Germinal center (tissue), 1 donor: ENCODE measurements around the gene MEGF10.

Experiments
- DNase-seq: peaks from one replicate; pipeline ENCODE4 v3.0.0; 2012; ENCODE audit warnings: mixed read lengths, low spot score

Gene MEGF10

GRCh38 chr5:127411381-127411780 lies 120.8 kb downstream of the MEGF10 start:
- no peak for DNase-seq

DNA sequence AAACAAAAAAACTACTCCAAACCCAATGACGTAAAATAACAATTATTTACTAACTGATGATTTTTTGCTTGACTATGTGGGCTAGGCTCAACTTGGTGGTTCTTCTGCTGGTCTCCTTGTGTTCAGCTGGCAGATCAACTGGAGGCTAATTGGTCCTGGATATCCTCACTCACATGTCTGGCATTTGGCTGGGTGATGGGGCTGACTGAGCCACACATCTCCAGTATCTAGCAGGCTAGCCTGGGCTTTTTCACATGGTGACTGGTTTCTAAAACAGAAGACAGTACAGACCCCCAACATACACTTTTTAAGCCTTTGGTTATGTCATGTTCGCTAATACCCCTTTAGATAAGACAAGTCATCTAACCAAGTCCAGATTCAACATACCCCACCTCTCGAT lies 122.1 kb downstream of the MEGF10 start:
- no peak for DNase-seq

DNA sequence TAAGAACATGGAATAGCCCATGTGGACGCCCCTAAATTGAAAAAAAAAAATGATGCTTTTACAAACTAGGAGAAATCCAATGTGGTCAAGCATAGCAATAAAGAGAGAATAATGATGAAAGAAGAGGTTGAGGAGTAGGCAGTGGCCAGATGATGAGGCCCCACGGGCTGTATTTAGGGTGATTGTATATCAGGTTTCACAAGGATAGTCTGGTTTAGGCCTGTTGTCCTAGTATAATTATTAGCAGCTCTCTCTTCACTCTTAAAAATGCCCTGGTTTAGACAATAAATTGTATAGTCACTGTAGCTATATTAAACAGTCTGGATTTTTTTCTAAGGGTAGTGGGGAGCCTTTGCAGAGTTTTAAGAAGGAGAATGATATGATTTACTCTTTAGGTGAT lies 124.4 kb downstream of the MEGF10 start:
- DNase-seq = no peak

DNA sequence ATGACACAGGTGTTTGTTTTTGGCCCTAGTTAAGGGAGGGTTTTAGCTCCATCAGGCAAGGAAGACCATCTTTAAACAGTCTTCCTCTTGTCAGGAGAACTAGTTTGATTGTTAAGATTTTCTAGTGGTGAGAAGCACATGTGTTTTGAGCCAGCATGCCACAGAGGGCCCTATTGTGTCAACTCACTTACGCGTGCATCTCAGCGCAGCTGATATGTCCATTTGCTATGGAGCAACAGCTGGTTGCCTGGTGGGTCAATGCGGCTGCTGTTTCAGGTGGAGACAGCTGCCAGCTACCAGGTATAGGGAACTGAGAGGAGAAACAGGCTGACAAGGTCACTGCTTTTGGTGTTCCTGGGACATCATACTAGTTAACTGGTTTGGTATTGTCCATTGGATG lies 126.3 kb downstream of the MEGF10 start:
- no peak for DNase-seq

DNA sequence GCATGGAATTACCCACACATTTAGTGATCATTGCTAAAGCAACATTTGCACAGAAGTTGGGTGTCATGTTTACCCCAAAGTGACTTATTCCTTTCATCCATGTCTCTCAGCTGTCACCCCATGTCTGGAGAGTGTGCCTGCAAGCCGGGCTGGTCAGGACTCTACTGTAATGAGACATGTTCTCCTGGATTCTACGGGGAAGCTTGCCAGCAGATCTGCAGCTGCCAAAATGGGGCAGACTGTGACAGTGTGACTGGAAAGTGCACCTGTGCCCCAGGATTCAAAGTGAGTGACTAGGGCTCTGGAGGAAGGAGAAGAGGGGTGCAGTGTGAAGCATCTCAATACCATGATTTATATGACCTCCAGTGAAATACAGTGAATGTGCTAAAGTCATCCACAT lies 126.9 kb downstream of the MEGF10 start:
- no peak for DNase-seq

- DNase-seq = no peak
These were observed 127.8 kb downstream of the MEGF10 start for GRCh38 chr5:127418367-127418766.

- no peak for DNase-seq
These were observed 128.5 kb downstream of the MEGF10 start for GRCh38 chr5:127418974-127419682.

DNA sequence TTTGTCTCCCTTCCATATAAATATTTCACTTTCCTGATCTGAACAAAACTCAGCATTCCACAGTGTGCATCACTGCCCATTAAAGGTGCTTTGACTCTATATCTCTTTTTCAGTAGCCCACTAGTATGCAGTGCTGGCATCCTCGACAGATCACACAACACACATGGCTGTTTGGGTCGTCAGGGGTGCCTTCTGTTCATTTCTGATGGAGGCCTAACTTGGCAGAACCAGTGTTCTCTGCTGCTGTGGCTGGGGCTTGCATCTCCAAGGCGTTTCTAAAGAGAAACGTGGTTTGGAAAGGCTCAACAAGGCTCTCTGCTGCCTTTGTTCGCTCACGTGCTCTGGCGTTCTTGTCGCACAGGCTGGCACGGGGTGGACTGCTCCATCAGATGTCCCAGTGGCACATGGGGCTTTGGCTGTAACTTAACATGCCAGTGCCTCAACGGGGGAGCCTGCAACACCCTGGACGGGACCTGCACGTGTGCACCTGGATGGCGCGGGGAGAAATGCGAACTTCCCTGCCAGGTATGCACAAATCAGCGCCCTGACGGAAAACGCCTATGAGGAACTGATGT lies 129.2 kb downstream of the MEGF10 start:
- DNase-seq = no peak

- DNase-seq = no peak
These were observed 130.2 kb downstream of the MEGF10 start for GRCh38 chr5:127420758-127421157.

DNA sequence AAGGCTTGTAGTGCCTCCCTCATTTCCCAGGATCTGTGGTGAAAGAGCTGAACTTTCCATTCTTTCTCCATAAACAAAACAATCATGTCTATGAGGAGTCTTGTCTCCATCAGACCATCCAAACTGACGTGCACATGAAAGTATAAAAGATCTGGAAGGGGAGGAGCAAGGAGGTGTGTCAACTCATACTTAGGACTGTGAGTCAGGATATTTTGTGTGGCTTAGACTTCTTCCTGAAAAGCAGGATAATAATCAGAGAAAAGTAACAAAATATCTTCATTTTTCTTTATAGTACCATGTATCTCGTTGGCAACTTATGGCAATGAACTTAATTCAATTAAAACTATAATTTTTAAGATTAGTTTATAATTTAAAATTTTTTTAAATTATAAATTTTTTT lies 130.9 kb downstream of the MEGF10 start:
- no peak for DNase-seq

- DNase-seq = no peak
These were observed 132.7 kb downstream of the MEGF10 start for GRCh38 chr5:127423173-127423798.

GRCh38 chr5:127425037-127425436 lies 134.4 kb downstream of the MEGF10 start:
- no peak for DNase-seq

- no peak for DNase-seq
These were observed 135.3 kb downstream of the MEGF10 start for GRCh38 chr5:127425868-127426267.

DNA sequence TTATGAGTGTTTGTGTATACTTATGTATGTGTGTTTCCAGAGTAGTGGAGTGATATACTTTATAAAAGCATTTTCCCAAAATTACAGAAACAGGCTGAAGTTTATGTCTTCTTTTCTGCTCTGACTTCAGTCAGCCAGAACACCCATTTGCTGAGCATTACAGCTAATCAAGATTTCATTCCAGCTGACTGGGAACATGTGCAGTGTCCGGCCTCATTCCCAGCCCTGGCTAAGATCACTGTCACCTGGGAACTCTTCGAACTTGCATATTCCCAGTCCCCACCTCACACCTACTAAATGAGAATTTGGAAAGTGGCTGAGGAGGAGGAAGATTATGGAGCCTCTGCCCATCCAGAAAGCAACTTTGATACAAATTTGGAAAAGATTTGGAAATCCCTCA lies 136.1 kb downstream of the MEGF10 start:
- DNase-seq = no peak

DNA sequence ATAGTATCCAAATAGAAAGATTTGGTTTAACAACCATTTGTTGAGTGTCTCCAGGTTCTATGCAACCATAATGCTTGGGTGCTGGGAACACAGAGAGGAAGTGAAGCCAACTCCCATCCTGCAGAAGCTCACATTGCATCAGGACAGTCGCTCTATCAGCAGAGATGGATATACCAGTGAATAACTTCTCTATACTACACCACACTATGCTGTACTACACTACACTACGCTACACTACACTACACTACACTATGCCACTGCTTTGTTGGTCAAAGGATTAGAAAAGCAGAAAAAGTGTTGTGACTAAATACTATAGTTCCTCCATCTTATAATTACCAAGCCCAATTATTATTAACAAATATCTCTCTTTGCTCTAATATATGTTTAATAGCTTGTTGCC lies 137.7 kb downstream of the MEGF10 start:
- no peak for DNase-seq

DNA sequence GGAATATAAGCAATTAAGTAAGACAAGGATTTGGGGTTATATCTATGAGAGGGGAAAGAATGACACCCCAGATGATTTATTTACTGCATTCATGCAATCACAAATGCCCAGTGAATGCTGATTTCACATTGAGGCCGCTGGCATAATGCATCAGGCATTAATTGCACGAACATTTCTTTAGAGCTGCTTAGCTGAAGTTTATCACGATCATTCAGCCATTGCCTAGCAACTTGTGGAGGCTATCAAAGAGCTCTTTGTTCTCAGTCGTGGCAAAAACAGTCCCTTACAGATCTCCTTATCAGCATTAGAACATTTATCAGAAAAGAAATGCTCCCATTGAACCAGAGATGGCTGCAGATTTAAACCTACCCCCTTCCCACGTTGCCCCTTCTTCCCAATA lies 138.2 kb downstream of the MEGF10 start:
- no peak for DNase-seq

DNA sequence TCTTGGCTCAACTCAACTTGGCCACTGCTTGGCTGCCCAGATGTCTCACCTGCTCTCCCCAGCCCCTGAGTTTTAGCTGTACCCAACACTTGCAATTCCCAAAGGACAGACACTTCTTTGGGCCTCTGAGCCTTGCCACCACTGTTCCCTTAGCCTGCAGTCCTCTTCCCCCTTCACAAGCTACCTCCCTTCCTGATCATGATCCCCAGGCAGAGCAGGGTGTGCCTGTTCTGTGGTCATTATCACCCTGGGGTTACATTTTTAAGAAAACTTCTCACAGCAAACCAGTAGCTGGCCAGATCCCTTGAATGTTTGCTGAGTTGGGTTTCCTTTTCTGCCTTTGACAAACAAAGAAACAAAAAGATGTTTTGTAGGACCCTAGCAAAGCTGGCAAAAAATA lies 139.3 kb downstream of the MEGF10 start:
- DNase-seq = no peak

DNA sequence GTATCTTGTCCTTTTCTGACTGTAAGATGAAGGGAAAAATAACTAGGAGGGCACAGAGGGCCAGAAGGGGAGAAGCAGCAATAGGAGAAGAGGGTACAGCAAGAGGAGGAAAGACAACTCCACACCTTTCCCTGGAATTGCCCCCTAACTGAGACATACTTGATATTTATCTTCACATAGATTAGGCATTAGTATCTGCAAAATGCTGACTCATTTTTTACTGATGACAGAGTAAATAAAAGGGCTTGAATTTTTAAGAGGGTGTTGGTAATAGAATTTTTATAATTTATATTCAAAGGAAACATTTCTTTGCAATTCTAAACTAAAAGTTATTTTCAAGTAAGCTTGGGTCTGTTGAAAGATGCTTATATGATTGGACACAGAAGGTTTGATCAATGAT lies 140.0 kb downstream of the MEGF10 start:
- no peak for DNase-seq

DNA sequence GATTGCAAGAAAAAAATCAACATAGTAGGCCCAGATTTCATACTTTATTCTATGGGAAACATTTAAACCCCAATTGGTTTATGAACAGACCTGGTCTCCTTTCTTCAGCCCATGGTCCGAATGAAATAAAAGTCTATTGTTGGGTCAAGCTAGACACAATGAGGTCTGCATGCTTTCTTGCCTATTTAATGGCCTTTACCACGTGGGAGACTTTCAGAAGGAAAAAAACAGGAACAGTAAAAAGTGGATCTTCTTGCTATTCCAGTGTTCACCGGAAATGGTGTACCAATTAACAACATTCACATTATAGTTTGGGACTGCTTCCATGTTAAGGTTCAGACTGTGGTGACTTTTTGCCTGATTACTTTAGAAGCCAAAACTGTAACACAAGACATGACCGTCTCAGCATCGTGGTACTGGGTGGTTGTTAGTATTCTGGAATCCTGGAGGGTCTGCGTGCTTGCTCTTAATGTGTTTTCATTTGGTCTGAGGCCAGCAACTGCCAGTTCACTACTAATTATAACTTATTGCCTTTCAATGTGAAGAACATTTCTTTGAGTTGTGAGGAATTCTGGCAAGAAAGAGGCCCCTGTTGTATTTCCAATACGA lies 141.5 kb downstream of the MEGF10 start:
- DNase-seq = no peak

GRCh38 chr5:127433526-127433925 lies 142.9 kb downstream of the MEGF10 start:
- no peak for DNase-seq

GRCh38 chr5:127434588-127434987 lies 144.0 kb downstream of the MEGF10 start:
- DNase-seq = no peak

- no peak for DNase-seq
These were observed 145.2 kb downstream of the MEGF10 start for GRCh38 chr5:127435821-127436220.

DNA sequence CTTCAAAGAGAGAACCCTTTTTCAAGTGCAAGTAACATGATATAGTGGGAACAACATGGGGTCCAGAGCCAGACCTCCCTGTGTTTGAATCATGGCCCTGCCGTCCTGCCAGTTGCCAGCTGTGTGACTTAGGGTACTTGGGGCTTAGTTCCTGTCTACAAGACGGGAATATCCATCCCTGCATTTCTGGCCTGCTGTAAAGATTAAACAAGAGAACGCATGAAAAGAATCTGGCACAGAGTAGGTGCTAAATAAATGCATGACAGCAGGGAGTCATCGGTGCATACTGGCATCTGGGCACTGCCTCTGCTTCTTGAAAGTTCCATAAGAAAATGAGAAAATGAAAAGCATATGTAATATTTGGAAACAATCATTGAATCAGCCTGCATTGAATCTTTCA lies 149.0 kb downstream of the MEGF10 start:
- DNase-seq = no peak
